ENCODE results near the gene JUND. TPM values are rescaled to one million over a fixed set of nuclear protein-coding genes. Genes with fewer than 3 reads are reported as not detected.

JUND gene
- total RNA-seq, 1 donor from 2014 or later: 111 TPM

GRCh38 chr19:18308948-18309325, 27.5 kb upstream of the JUND start:
- Histone ChIP-seq H3K27ac (ENCODE audit: low read depth, low read length) (peak overlapping the region; percentile 99), H3K9ac (ENCODE audit: low read depth in 1 of 3, low read length in 3 of 3) (peak overlapping the region in 2 of 3 donors; percentile 45 to 79), H3K36me3 (ENCODE audit: control insufficient read depth in 3 of 3, insufficient read depth in 3 of 3, low read length in 3 of 3) (peaks cover 20 to 23% (median 23%) of the 10 kb centered on the region in 3 donors), H3K4me3 (ENCODE audit: low read length in 3 of 3) (no peak overlapping the region), H3K27me3 (ENCODE audit: control insufficient read depth in 3 of 3, insufficient read depth in 3 of 3, low read length in 3 of 3) (no peaks in the 10 kb centered on the region), H3K4me1 (ENCODE audit: control insufficient read depth in 3 of 3, insufficient read depth in 3 of 3, low read length in 3 of 3) (peaks cover 22 to 54% (median 49%) of the 10 kb centered on the region in 3 donors), H3K9me3 (ENCODE audit: control insufficient read depth in 3 of 3, low read length in 3 of 3) (no peaks in the 10 kb centered on the region)

DNA sequence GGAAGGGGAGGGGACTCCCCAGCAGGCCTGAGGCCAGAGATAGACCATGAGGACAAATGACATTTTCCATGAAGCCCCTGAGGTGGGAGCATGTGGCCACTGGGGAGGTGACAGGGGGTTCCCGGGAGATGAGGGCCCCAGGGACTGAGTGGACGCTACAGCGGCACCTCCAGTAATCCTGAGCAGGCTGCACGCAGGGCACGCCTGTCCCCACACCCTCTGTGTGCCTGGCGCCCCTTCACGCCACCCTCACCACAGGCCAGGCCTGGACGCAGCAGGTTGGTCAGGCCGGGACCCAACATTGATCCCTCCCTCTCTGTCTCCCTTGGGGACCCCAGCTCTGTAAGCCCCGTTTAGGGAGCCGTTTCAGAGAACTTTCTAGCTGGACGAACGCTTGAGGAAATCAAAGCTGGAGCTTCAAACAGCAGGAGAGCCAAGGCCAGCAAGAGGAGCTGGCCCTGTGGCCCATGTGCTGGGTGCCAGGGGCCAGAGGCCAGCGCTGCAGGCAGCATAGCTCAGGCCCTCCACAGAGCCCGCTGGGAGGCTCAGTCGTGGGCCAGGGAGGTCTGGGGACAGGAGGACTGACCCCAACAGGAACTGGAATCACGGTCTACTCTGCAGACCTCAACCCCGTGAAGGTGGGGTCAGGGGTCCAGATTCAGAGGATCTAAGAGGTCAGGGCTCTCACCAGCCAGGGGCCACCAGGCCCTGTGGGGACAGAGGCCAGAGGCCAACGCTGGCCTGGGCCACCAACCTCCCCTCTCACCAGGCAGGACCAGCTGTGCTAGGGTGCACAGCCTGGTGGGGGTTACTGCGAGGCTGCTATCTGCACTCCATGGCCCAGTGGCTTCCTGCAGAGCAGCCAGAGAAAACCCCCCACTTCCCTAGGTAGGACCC, 26.9 kb upstream of the JUND start:
- peaks cover 27 to 61% (median 55%) of the 10 kb centered on the region in 3 donors for H3K4me1 ChIP-seq (ENCODE audit: control insufficient read depth in 3 of 3, insufficient read depth in 3 of 3, low read length in 3 of 3)
- peak overlapping the region; percentile 45 to 79 (median 77) for H3K9ac ChIP-seq (ENCODE audit: low read depth in 1 of 3, low read length in 3 of 3)
- H3K36me3 ChIP-seq (ENCODE audit: control insufficient read depth in 3 of 3, insufficient read depth in 3 of 3, low read length in 3 of 3): peaks cover 17 to 22% (median 20%) of the 10 kb centered on the region in 3 donors
- H3K9me3 ChIP-seq (ENCODE audit: control insufficient read depth in 3 of 3, low read length in 3 of 3): no peaks in the 10 kb centered on the region
- peak overlapping the region; percentile 99 for H3K27ac ChIP-seq (ENCODE audit: low read depth, low read length)
- no peaks in the 10 kb centered on the region for H3K27me3 ChIP-seq (ENCODE audit: control insufficient read depth in 3 of 3, insufficient read depth in 3 of 3, low read length in 3 of 3)
- H3K4me3 ChIP-seq (ENCODE audit: low read length in 3 of 3): peak overlapping the region in 1 of 3 donors; percentile 35

GRCh38 chr19:18307271-18307681, 25.9 kb upstream of the JUND start:
- Histone ChIP-seq H3K9ac (ENCODE audit: low read depth in 1 of 3, low read length in 3 of 3) (peak overlapping the region in 2 of 3 donors; percentile 56 to 79), H3K27ac (ENCODE audit: low read depth, low read length) (peak overlapping the region; percentile 99), H3K4me3 (ENCODE audit: low read length in 3 of 3) (no peak overlapping the region), H3K4me1 (ENCODE audit: control insufficient read depth in 3 of 3, insufficient read depth in 3 of 3, low read length in 3 of 3) (peaks cover 29 to 63% (median 61%) of the 10 kb centered on the region in 3 donors), H3K9me3 (ENCODE audit: control insufficient read depth in 3 of 3, low read length in 3 of 3) (no peaks in the 10 kb centered on the region), H3K36me3 (ENCODE audit: control insufficient read depth in 3 of 3, insufficient read depth in 3 of 3, low read length in 3 of 3) (peaks cover 13 to 15% (median 14%) of the 10 kb centered on the region in 3 donors), H3K27me3 (ENCODE audit: control insufficient read depth in 3 of 3, insufficient read depth in 3 of 3, low read length in 3 of 3) (no peaks in the 10 kb centered on the region)

GRCh38 chr19:18306888-18307260, 25.5 kb upstream of the JUND start:
- Histone ChIP-seq H3K4me1 (ENCODE audit: control insufficient read depth in 3 of 3, insufficient read depth in 3 of 3, low read length in 3 of 3) (peaks cover 29 to 66% (median 64%) of the 10 kb centered on the region in 3 donors), H3K27ac (ENCODE audit: low read depth, low read length) (peak overlapping the region; percentile 99), H3K9me3 (ENCODE audit: control insufficient read depth in 3 of 3, low read length in 3 of 3) (no peaks in the 10 kb centered on the region), H3K36me3 (ENCODE audit: control insufficient read depth in 3 of 3, insufficient read depth in 3 of 3, low read length in 3 of 3) (peaks cover 10 to 11% (median 10%) of the 10 kb centered on the region in 3 donors), H3K27me3 (ENCODE audit: control insufficient read depth in 3 of 3, insufficient read depth in 3 of 3, low read length in 3 of 3) (no peaks in the 10 kb centered on the region), H3K4me3 (ENCODE audit: low read length in 3 of 3) (no peak overlapping the region), H3K9ac (ENCODE audit: low read depth in 1 of 3, low read length in 3 of 3) (peak overlapping the region in 2 of 3 donors; percentile 56 to 79)

DNA sequence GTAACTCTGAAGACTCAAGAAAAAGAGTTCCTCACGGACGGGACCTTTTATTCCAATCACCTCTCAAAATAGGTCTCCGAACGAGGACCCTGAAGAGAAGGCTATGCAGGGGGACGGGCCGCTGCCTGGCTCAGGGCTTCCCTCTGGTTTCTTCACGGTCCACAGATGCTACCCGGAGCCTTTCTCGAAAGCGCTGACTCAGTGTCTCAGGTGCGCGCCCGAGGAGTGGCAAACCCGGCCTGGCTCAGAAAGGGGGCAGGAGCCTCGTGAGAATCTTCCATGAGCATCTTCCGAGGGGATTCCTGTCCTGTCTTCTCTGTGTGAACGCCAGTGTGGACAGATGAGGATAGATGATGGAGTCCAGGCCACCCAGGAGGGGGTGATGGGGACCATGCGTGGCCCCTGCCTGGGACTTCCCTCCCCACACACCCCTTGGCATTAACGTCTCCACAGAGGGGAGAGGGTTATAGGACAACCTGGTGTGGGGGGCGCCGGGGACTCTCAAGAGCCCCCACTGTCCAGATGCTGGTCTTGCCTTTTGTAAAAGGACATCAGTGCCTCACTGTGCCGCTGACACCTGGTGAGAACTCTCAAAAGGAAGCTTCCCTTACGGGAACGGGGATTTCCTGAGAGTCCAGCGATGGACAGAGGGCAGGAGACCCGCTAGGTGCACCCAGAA, 24.9 kb upstream of the JUND start:
- H3K9ac ChIP-seq (ENCODE audit: low read depth in 1 of 3, low read length in 3 of 3): peak overlapping the region in 2 of 3 donors; percentile 56 to 79
- H3K36me3 ChIP-seq (ENCODE audit: control insufficient read depth in 3 of 3, insufficient read depth in 3 of 3, low read length in 3 of 3): peaks cover 6 to 9% (median 7%) of the 10 kb centered on the region in 3 donors
- peaks cover 34 to 71% (median 69%) of the 10 kb centered on the region in 3 donors for H3K4me1 ChIP-seq (ENCODE audit: control insufficient read depth in 3 of 3, insufficient read depth in 3 of 3, low read length in 3 of 3)
- no peaks in the 10 kb centered on the region for H3K9me3 ChIP-seq (ENCODE audit: control insufficient read depth in 3 of 3, low read length in 3 of 3)
- no peak overlapping the region for H3K4me3 ChIP-seq (ENCODE audit: low read length in 3 of 3)
- H3K27me3 ChIP-seq (ENCODE audit: control insufficient read depth in 3 of 3, insufficient read depth in 3 of 3, low read length in 3 of 3): no peaks in the 10 kb centered on the region
- peak overlapping the region; percentile 99 for H3K27ac ChIP-seq (ENCODE audit: low read depth, low read length)

DNA sequence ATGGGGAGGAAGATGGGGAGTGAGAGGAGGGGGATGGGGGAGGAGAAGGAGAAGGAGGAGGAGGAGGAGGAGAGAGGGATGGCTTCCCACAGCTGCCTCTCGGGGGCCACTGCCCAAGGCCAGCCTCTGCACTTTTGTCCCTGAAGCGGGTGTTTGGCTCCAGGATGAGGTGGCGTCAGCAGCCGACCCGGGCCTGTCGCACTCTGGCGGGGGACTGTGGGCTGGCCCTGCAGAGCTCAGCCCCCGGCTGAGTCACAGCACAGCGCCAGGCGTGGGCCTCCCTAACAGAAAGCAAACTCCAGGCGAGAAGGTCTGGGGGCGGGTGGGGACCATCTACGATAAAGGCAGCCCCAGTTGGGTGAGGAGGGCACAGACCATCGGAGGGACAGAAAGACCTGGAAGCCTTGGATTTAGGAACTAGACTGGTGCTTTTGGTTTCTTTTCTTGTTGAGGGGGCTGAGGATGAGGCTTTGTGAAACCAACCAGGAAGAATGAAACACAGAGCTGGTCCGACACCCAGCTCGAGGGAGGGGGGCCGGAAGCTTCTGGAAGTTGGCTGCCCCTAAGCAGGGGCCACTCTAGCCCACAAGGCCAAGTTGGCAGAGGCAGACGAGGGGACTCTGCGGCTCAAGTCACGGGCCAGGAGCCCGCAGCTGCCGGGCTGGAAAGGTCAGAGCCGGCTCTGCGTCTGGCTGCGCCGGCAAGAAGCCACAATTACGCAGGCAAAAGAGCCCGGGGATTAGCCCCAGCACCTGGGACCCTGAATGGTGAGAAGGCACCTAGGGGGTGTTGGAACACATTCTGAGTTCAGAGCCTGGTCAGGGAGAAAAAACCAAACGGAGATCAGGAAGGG, 23.3 kb upstream of the JUND start:
- no peaks in the 10 kb centered on the region for H3K9me3 ChIP-seq (ENCODE audit: control insufficient read depth in 3 of 3, low read length in 3 of 3)
- peak overlapping the region; percentile 99 for H3K27ac ChIP-seq (ENCODE audit: low read depth, low read length)
- peak overlapping the region; percentile 85 to 92 (median 90) for H3K9ac ChIP-seq (ENCODE audit: low read depth in 1 of 3, low read length in 3 of 3)
- peak overlapping the region; percentile 56 to 73 (median 60) for H3K4me3 ChIP-seq (ENCODE audit: low read length in 3 of 3)
- H3K27me3 ChIP-seq (ENCODE audit: control insufficient read depth in 3 of 3, insufficient read depth in 3 of 3, low read length in 3 of 3): no peaks in the 10 kb centered on the region
- peaks cover 2 to 5% (median 3%) of the 10 kb centered on the region in 3 donors for H3K36me3 ChIP-seq (ENCODE audit: control insufficient read depth in 3 of 3, insufficient read depth in 3 of 3, low read length in 3 of 3)
- H3K4me1 ChIP-seq (ENCODE audit: control insufficient read depth in 3 of 3, insufficient read depth in 3 of 3, low read length in 3 of 3): peaks cover 42 to 79% (median 77%) of the 10 kb centered on the region in 3 donors

GRCh38 chr19:18304208-18304457, 22.7 kb upstream of the JUND start:
- Histone ChIP-seq H3K9me3 (ENCODE audit: control insufficient read depth in 3 of 3, low read length in 3 of 3) (no peaks in the 10 kb centered on the region), H3K36me3 (ENCODE audit: control insufficient read depth in 3 of 3, insufficient read depth in 3 of 3, low read length in 3 of 3) (no peaks in the 10 kb centered on the region), H3K9ac (ENCODE audit: low read depth in 1 of 3, low read length in 3 of 3) (peak overlapping the region; percentile 85 to 92 (median 90)), H3K27ac (ENCODE audit: low read depth, low read length) (peak overlapping the region; percentile 99), H3K4me1 (ENCODE audit: control insufficient read depth in 3 of 3, insufficient read depth in 3 of 3, low read length in 3 of 3) (peaks cover 42 to 77% (median 77%) of the 10 kb centered on the region in 3 donors), H3K27me3 (ENCODE audit: control insufficient read depth in 3 of 3, insufficient read depth in 3 of 3, low read length in 3 of 3) (no peaks in the 10 kb centered on the region), H3K4me3 (ENCODE audit: low read length in 3 of 3) (peak overlapping the region; percentile 56 to 73 (median 60))

DNA sequence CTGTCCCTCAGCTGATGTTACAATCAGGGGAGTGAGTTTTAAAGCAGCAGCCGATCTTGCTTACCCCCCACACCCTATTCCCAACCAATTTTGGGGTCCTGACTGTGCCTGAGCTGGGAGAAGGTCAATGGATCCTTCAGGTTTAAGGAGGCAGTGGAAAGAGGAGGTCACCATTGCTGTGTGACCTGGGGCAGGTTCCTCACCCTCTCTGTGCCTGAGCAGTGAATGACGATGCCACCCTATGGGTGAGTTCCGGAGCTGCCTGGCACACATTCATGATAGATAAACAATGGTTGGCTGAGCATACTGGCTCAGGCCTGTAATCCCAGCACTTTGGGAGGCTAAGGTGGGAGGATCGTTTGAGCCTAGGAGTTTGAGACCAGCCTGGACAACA, 20.3 kb upstream of the JUND start:
- no peaks in the 10 kb centered on the region for H3K9me3 ChIP-seq (ENCODE audit: control insufficient read depth in 3 of 3, low read length in 3 of 3)
- H3K27ac ChIP-seq (ENCODE audit: low read depth, low read length): peak overlapping the region; percentile 85
- H3K9ac ChIP-seq (ENCODE audit: low read depth in 1 of 3, low read length in 3 of 3): peak overlapping the region in 2 of 3 donors; percentile 15 to 70
- H3K36me3 ChIP-seq (ENCODE audit: control insufficient read depth in 3 of 3, insufficient read depth in 3 of 3, low read length in 3 of 3): no peaks in the 10 kb centered on the region
- H3K27me3 ChIP-seq (ENCODE audit: control insufficient read depth in 3 of 3, insufficient read depth in 3 of 3, low read length in 3 of 3): no peaks in the 10 kb centered on the region
- H3K4me3 ChIP-seq (ENCODE audit: low read length in 3 of 3): no peak overlapping the region
- H3K4me1 ChIP-seq (ENCODE audit: control insufficient read depth in 3 of 3, insufficient read depth in 3 of 3, low read length in 3 of 3): peaks cover 36 to 54% (median 53%) of the 10 kb centered on the region in 3 donors

GRCh38 chr19:18300930-18301717, 19.7 kb upstream of the JUND start:
- no peaks in the 10 kb centered on the region for H3K9me3 ChIP-seq (ENCODE audit: control insufficient read depth in 3 of 3, low read length in 3 of 3)

More at GRCh38 chr19:18300930-18301717, 19.7 kb upstream of the JUND start:
- H3K36me3 ChIP-seq (ENCODE audit: control insufficient read depth in 3 of 3, insufficient read depth in 3 of 3, low read length in 3 of 3): no peaks in the 10 kb centered on the region
- H3K4me1 ChIP-seq (ENCODE audit: control insufficient read depth in 3 of 3, insufficient read depth in 3 of 3, low read length in 3 of 3): peaks cover 36 to 48% (median 47%) of the 10 kb centered on the region in 3 donors
- H3K4me3 ChIP-seq (ENCODE audit: low read length in 3 of 3): no peak overlapping the region
- no peaks in the 10 kb centered on the region for H3K27me3 ChIP-seq (ENCODE audit: control insufficient read depth in 3 of 3, insufficient read depth in 3 of 3, low read length in 3 of 3)
- peak overlapping the region; percentile 33 to 70 (median 57) for H3K9ac ChIP-seq (ENCODE audit: low read depth in 1 of 3, low read length in 3 of 3)
- peak overlapping the region; percentile 85 for H3K27ac ChIP-seq (ENCODE audit: low read depth, low read length)

All from skeletal muscle tissue (tissue), 4 donors.